GM12878 (cell line): ENCODE data around the gene FSD1L. TPM values are rescaled to one million over a fixed set of nuclear protein-coding genes. Genes with fewer than 3 reads are reported as not detected.

ENCODE experiments used
- ATAC-seq: fragments of 200-7000 bp; cut with Tn5 transposase; 3 replicates; pipeline ENCODE4 v1.9.1; 2020; ENCODE audit warnings: mild to moderate bottlenecking, moderate library complexity
- BruUV-seq: library from RNA; stranded (reverse); fragments of 400-500 nt; replicated peaks from 2 replicates; lab custom pipeline; 2021; lab: Mats Ljungman, UMichigan
- CTCF ChIA-PET: fragments of 300-600 bp; sonication (Branson Sonifier 250); formaldehyde crosslinking; extraction: SDS; loops from one replicate; lab custom pipeline; 2021; ENCODE audit warnings: inconsistent platforms; lab: Yijun Ruan, JAX
- POLR2A ChIA-PET: fragments of 350-600 bp; formaldehyde crosslinking; extraction: SDS; loops from one replicate; lab custom pipeline; 2021; ENCODE audit warnings: inconsistent platforms; lab: Charles Lee
- RAD21 ChIA-PET: fragments of 300-600 bp; sonication (Branson Sonifier 250); formaldehyde crosslinking; loops from one replicate; lab custom pipeline; 2023; ENCODE audit warnings: antibody characterized with exemption; ENCODE audit not compliant: unreplicated experiment; lab: Charles Lee
- SMC1A ChIA-PET: fragments of 300-600 bp; sonication (Branson Sonifier 250); formaldehyde crosslinking; loops from one replicate; lab custom pipeline; 2023; ENCODE audit not compliant: unreplicated experiment, uncharacterized antibody; lab: Charles Lee
- DNase-seq: peaks from one replicate; pipeline ENCODE4 v3.0.0-alpha.2; 2011; ENCODE audit warnings: low read depth, low spot score
- FAIRE-seq: peaks from 3 replicates; lab custom pipeline; 2011; peaks lifted over from hg19 to GRCh38; lab: Jason Lieb, UNC
- H2AFZ ChIP-seq: 2 replicates; pipeline ENCODE4 v1.6.0; 2011; ENCODE audit warnings: low read depth, low read length, control low read depth; ENCODE audit not compliant: control insufficient read depth
- H3K27ac ChIP-seq: 2 replicates; pipeline ENCODE4 v1.5.1; 2011; ENCODE audit warnings: control low read depth; ENCODE audit not compliant: control insufficient read depth, insufficient read depth
- H3K27me3 ChIP-seq, 2 experiments: replicated peaks in 1 of 2; 2 replicates each; pipeline versions ENCODE4 v1.6.0 to v1.6.1; 2011; ENCODE audit warnings: low read length in 1 of 2; ENCODE audit not compliant: control insufficient read depth in 2 of 2, insufficient read depth in 2 of 2
- H3K36me3 ChIP-seq, 2 experiments: 2 replicates each; pipeline ENCODE4 v1.5.1; 2011; ENCODE audit warnings: low read length in 1 of 2; ENCODE audit not compliant: control insufficient read depth in 2 of 2, insufficient read depth in 2 of 2
- H3K4me1 ChIP-seq: 2 replicates; pipeline ENCODE4 v1.6.1; 2011; ENCODE audit warnings: mild to moderate bottlenecking, low read length, moderate library complexity, mixed read lengths; ENCODE audit not compliant: control insufficient read depth, insufficient read depth
- H3K4me2 ChIP-seq: 2 replicates; pipeline ENCODE4 v1.6.0; 2011; ENCODE audit warnings: control low read depth; ENCODE audit not compliant: control insufficient read depth, insufficient read depth
- H3K4me3 ChIP-seq: fragments of 200-600 bp; sonication (generic); 2 replicates; pipeline ENCODE4 v1.5.1; 2016
- H3K79me2 ChIP-seq: 2 replicates; pipeline ENCODE4 v1.6.0; 2011; ENCODE audit warnings: low read length; ENCODE audit not compliant: control insufficient read depth, insufficient read depth
- H3K9ac ChIP-seq: 2 replicates; pipeline ENCODE4 v1.8.0; 2011; ENCODE audit warnings: low read length, control low read depth, mixed read lengths; ENCODE audit not compliant: control insufficient read depth, insufficient read depth
- H3K9me3 ChIP-seq: replicated peaks from 3 replicates; pipeline ENCODE4 v1.5.1; 2011; ENCODE audit warnings: mild to moderate bottlenecking, low read length; ENCODE audit not compliant: control insufficient read depth, insufficient read depth
- H4K20me1 ChIP-seq: 2 replicates; pipeline ENCODE4 v1.6.0; 2011; ENCODE audit not compliant: control insufficient read depth, insufficient read depth
- CBX3 ChIP-seq: fragments of 200-600 bp; sonication (generic); IDR thresholded peaks from 2 replicates; pipeline ENCODE4 v1.6.1; 2016; ENCODE audit warnings: low read depth, borderline replicate concordance
- EED ChIP-seq: sonication (generic); IDR thresholded peaks from 2 replicates; pipeline ENCODE4 v1.6.1; 2016; ENCODE audit warnings: antibody characterized with exemption, low read depth
- HDAC2 ChIP-seq: fragments of 200-600 bp; sonication (generic); IDR thresholded peaks from 2 replicates; pipeline ENCODE4 v1.6.1; 2017
- PBX3 ChIP-seq: IDR thresholded peaks from 2 replicates; pipeline ENCODE4 v1.6.1; 2011; ENCODE audit warnings: mild to moderate bottlenecking, low read depth, low read length, moderate library complexity; ENCODE audit not compliant: insufficient replicate concordance
- TBL1XR1 ChIP-seq: IDR thresholded peaks from 2 replicates; pipeline ENCODE4 v1.6.1; 2012; ENCODE audit warnings: low read depth, low read length, improper control_type of control experiment
- USF1 ChIP-seq: IDR thresholded peaks from 2 replicates; pipeline ENCODE4 v1.6.1; 2011; ENCODE audit warnings: borderline replicate concordance, low read depth, mild to moderate bottlenecking, moderate library complexity, mixed read lengths, low read length; ENCODE audit not compliant: insufficient read depth; ENCODE audit errors: extremely low read length
- YBX1 ChIP-seq: fragments of 450-650 bp; IDR thresholded peaks from 2 replicates; pipeline ENCODE4 v1.6.1; 2016; ENCODE audit warnings: antibody characterized with exemption
- ZBED1 ChIP-seq: IDR thresholded peaks from 2 replicates; pipeline ENCODE4 v1.6.1; 2016; ENCODE audit warnings: borderline replicate concordance
- ZZZ3 ChIP-seq: IDR thresholded peaks from 2 replicates; pipeline ENCODE4 v1.6.1; 2011; ENCODE audit warnings: low read depth; ENCODE audit not compliant: control insufficient read depth, insufficient read length
- WGBS: methylation state at CpG from one replicate; pipeline ENCODE4 v1.1.6; 2016; ENCODE audit warnings: low lambda C conversion rate; ENCODE audit not compliant: insufficient replicate concordance, insufficient coverage; ENCODE audit errors: missing lambda C conversion rate; 5-methylcytosine and 5-hydroxymethylcytosine counted together
- in situ Hi-C: fragments of 300-500 bp; cut with MboI; formaldehyde crosslinking; loops from 9 replicates; pipeline ENCODE4 v1.14.3; 2018; ENCODE audit warnings: mixed read lengths
- intact Hi-C: fragments of 100-400 bp; cut with micrococcal nuclease; formaldehyde crosslinking; loops from one replicate; pipeline ENCODE4 v1.14.2; 2022; ENCODE audit not compliant: unreplicated experiment
- polyA plus RNA-seq, 11 experiments: library from polyadenylated mRNA; depleted of rRNA in 4 of 11; unstranded in 6 of 11; stranded (reverse) in 5 of 11; fragments of >200 nt; fragmentation: Nextera tagmentation in 4 of 11; fragmentation: Illumina TruSeq in 1 of 11; extraction: Ambion mirVana in 4 of 11; extraction: Trizol in 1 of 11; gene quantifications; 1 replicate in 1 of 11; 2 replicates in 10 of 11; pipeline versions ENCODE4 v1.2.1 to v1.2.3, GENCODE V29; 2011 to 2016; ENCODE audit warnings: inconsistent platforms in 2 of 11, missing spikeins in 2 of 11, low read depth in 1 of 11
- total RNA-seq, 4 experiments: library from RNA; depleted of rRNA in 3 of 4; stranded (reverse); fragments of >200 nt in 3 of 4; fragmentation: Illumina TruSeq in 1 of 4; extraction: Trizol in 1 of 4; gene quantifications; 2 replicates each; pipeline versions ENCODE4 v1.2.1 to v1.2.3, GENCODE V29; 2013 to 2021
- TF ChIP-seq, protein P1 (sequence below): IDR thresholded peaks from 2 replicates; pipeline ENCODE4 v1.6.1; 2011; ENCODE audit warnings: borderline replicate concordance, low read depth, mild to moderate bottlenecking, moderate library complexity, low read length; ENCODE audit not compliant: insufficient read depth, poor library complexity, severe bottlenecking

FSD1L gene
- total and polyA plus RNA-seq, 10 of the 15 experiments (the other 5 are each of a cell fraction or from before 2014, with no cell fraction given): 11.9 to 52.4 (median 17.0) TPM

DNA sequence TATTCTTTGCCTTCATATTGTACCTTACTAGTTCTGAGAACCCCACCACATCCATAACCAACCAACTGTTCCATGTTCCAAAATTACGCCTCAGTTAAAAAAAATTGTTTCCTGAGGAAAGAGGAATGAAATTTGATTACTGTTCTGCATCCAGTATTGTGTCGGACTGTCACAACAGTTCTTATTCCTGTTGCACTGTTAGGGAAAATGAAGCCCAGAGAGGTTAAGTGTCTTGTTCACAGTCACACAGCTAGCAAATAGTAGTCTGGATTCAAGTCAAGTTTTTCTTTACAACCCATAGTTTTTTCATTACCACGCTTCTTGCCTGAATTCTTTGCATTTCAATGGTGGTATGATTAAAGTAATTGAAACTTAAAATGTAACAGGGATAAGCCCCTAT lies 4.4 kb downstream of the FSD1L start (continued):
- TF ChIP-seq, protein P1, sequence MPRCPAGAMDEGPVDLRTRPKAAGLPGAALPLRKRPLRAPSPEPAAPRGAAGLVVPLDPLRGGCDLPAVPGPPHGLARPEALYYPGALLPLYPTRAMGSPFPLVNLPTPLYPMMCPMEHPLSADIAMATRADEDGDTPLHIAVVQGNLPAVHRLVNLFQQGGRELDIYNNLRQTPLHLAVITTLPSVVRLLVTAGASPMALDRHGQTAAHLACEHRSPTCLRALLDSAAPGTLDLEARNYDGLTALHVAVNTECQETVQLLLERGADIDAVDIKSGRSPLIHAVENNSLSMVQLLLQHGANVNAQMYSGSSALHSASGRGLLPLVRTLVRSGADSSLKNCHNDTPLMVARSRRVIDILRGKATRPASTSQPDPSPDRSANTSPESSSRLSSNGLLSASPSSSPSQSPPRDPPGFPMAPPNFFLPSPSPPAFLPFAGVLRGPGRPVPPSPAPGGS: no peak
- no peak for TF ChIP-seq YBX1
- TF ChIP-seq HDAC2: no peak
- TF ChIP-seq USF1: no peak
- TF ChIP-seq CBX3: no peak
- TF ChIP-seq PBX3: no peak
- TF ChIP-seq TBL1XR1: no peak

- Histone ChIP-seq H3K9me3 (peaks cover 12% of the 10 kb centered on the region), H3K4me3 (no peak overlapping the region), H3K4me2 (no peak overlapping the region), H4K20me1 (no peaks in the 10 kb centered on the region), H3K27me3 (no peaks in the 10 kb centered on the region), H2AFZ (no peak overlapping the region), H3K4me1 (no peaks in the 10 kb centered on the region)
- WGBS: 93% methylated on average over 2 of the region's 2 CpGs
- DNase-seq (no peak), ATAC-seq (no peak)
- intact Hi-C loops: no loop called here
- CTCF ChIA-PET: interaction anchor here (0.6 kb wide), 1 partner anchor 270 kb away, joined by 3 read pairs; no protein-coding TSS in a partner anchor
- BruUV-seq: no TSS peak
- SMC1A ChIA-PET: interaction anchor here (1.1 kb wide), 1 partner anchor 27 kb away, joined by 4 read pairs; no protein-coding TSS in a partner anchor
- no peak for TF ChIP-seq EED
- TF ChIP-seq ZZZ3: no peak
- no peak for TF ChIP-seq ZBED1
- TF ChIP-seq, all 136 proteins: peak for 0
- Histone ChIP-seq H3K79me2 (peaks cover 27% of the 10 kb centered on the region), H3K9ac (no peak overlapping the region), H3K36me3 (peaks cover 0 to 3% of the 10 kb centered on the region in 2 experiments; a peak in 3 of 4 replicates), H3K27ac (no peak overlapping the region)
- POLR2A ChIA-PET: no interaction called here
- no peak for FAIRE-seq
- in situ Hi-C loops: no loop called here
- RAD21 ChIA-PET: no interaction called here
Observed at GRCh38 chr9:105455836-105456475, 8.1 kb downstream of the FSD1L start.
